ENCODE data around the gene DNPEP. TPM values are rescaled to one million over a fixed set of nuclear protein-coding genes. Genes with fewer than 3 reads are reported as not detected.

DNPEP gene
- total RNA-seq, 2 experiments from 2014 or later: 39.3 to 63.6 TPM

GRCh38 chr2:219353129-219353528 is 34.6 kb downstream of the DNPEP start:
- H3K9me3 ChIP-seq (ENCODE audit: low read length): no peaks in the 10 kb centered on the region
- no peak overlapping the region for H2AFZ ChIP-seq (ENCODE audit: low read length)
- no peak overlapping the region for H3K4me2 ChIP-seq (ENCODE audit: low read length)
- H3K27ac ChIP-seq (ENCODE audit: low read depth, low read length, poor library complexity, severe bottlenecking): no peak overlapping the region
- no peaks in the 10 kb centered on the region for H3K36me3 ChIP-seq (ENCODE audit: insufficient read depth, low read length)
- ChIA-PET POLR2A (interaction anchor here (0.7 kb wide), 1 partner anchor 71 kb away, joined by 3 read pairs; no protein-coding TSS in a partner anchor), CTCF (ENCODE audit: unreplicated experiment) (no interaction called here)
- TF ChIP-seq EZH2phosphoT487 (IDR thresholded peaks at IDR 0.05; ENCODE audit: borderline replicate concordance, low read depth, low read length): no peak
- no peak for TF ChIP-seq CTCF (conservative IDR thresholded peaks at IDR 0.05; ENCODE audit: low read length)
- no peak for DNase-seq (ENCODE audit: low spot score)
- H3K79me2 ChIP-seq (ENCODE audit: insufficient read depth, low read depth, low read length): no peaks in the 10 kb centered on the region
- intact Hi-C loops (cut with micrococcal nuclease; ENCODE audit: unreplicated experiment): no loop called here
- H3K4me1 ChIP-seq (ENCODE audit: insufficient read depth, low read length, poor library complexity, severe bottlenecking): no peaks in the 10 kb centered on the region
- H3K9me2 ChIP-seq (ENCODE audit: insufficient read depth, low read length): no peaks in the 10 kb centered on the region
- no peak overlapping the region for H3K4me3 ChIP-seq (ENCODE audit: low read depth, low read length, poor library complexity, severe bottlenecking)
- no peaks in the 10 kb centered on the region for H4K20me1 ChIP-seq (ENCODE audit: insufficient read depth, low read length)
- no TSS peak for BruUV-seq (replicated peaks)

GRCh38 chr2:219352448-219353023 is 35.2 kb downstream of the DNPEP start:
- Histone ChIP-seq H3K9me3 (ENCODE audit: low read length) (no peaks in the 10 kb centered on the region), H3K79me2 (ENCODE audit: insufficient read depth, low read depth, low read length) (no peaks in the 10 kb centered on the region), H3K9me2 (ENCODE audit: insufficient read depth, low read length) (no peaks in the 10 kb centered on the region), H3K4me3 (ENCODE audit: low read depth, low read length, poor library complexity, severe bottlenecking) (no peak overlapping the region), H3K4me1 (ENCODE audit: insufficient read depth, low read length, poor library complexity, severe bottlenecking) (no peaks in the 10 kb centered on the region), H3K36me3 (ENCODE audit: insufficient read depth, low read length) (no peaks in the 10 kb centered on the region), H2AFZ (ENCODE audit: low read length) (no peak overlapping the region), H3K27ac (ENCODE audit: low read depth, low read length, poor library complexity, severe bottlenecking) (no peak overlapping the region), H3K4me2 (ENCODE audit: low read length) (no peak overlapping the region), H4K20me1 (ENCODE audit: insufficient read depth, low read length) (no peaks in the 10 kb centered on the region)
- peak; percentile 91 for TF ChIP-seq CTCF (conservative IDR thresholded peaks at IDR 0.05; ENCODE audit: low read length)
- no peak for TF ChIP-seq EZH2phosphoT487 (IDR thresholded peaks at IDR 0.05; ENCODE audit: borderline replicate concordance, low read depth, low read length)
- peak; percentile 63 for DNase-seq (ENCODE audit: low spot score)
- POLR2A ChIA-PET: interaction anchor here (0.7 kb wide), 1 partner anchor 71 kb away, joined by 3 read pairs; no protein-coding TSS in a partner anchor
- intact Hi-C loops (cut with micrococcal nuclease; ENCODE audit: unreplicated experiment): loop anchor here (1.0 kb wide), 1 partner anchor 192 kb away; the partner anchor contains the start of gene NHEJ1
- CTCF ChIA-PET (ENCODE audit: unreplicated experiment): no interaction called here
- BruUV-seq (replicated peaks): no TSS peak

GRCh38 chr2:219350710-219351221 is 36.9 kb downstream of the DNPEP start:
- no peaks in the 10 kb centered on the region for H4K20me1 ChIP-seq (ENCODE audit: insufficient read depth, low read length)
- H3K27ac ChIP-seq (ENCODE audit: low read depth, low read length, poor library complexity, severe bottlenecking): no peak overlapping the region
- intact Hi-C loops (cut with micrococcal nuclease; ENCODE audit: unreplicated experiment): no loop called here
- no peak overlapping the region for H3K4me2 ChIP-seq (ENCODE audit: low read length)
- TF ChIP-seq EZH2phosphoT487 (IDR thresholded peaks at IDR 0.05; ENCODE audit: borderline replicate concordance, low read depth, low read length): no peak
- TF ChIP-seq CTCF (conservative IDR thresholded peaks at IDR 0.05; ENCODE audit: low read length): no peak
- H3K36me3 ChIP-seq (ENCODE audit: insufficient read depth, low read length): no peaks in the 10 kb centered on the region
- DNase-seq (ENCODE audit: low spot score): no peak
- H2AFZ ChIP-seq (ENCODE audit: low read length): no peak overlapping the region
- CTCF ChIA-PET (ENCODE audit: unreplicated experiment): no interaction called here
- H3K4me1 ChIP-seq (ENCODE audit: insufficient read depth, low read length, poor library complexity, severe bottlenecking): no peaks in the 10 kb centered on the region
- POLR2A ChIA-PET: no interaction called here
- no peaks in the 10 kb centered on the region for H3K9me2 ChIP-seq (ENCODE audit: insufficient read depth, low read length)
- no TSS peak for BruUV-seq (replicated peaks)
- H3K79me2 ChIP-seq (ENCODE audit: insufficient read depth, low read depth, low read length): no peaks in the 10 kb centered on the region
- H3K9me3 ChIP-seq (ENCODE audit: low read length): no peaks in the 10 kb centered on the region
- no peak overlapping the region for H3K4me3 ChIP-seq (ENCODE audit: low read depth, low read length, poor library complexity, severe bottlenecking)

All from OCI-LY7 (cell line).